ENCODE data around the gene NUDT2. TPM values are rescaled to one million over a fixed set of nuclear protein-coding genes. Genes with fewer than 3 reads are reported as not detected.
"Not testable (repeated sequence)": the region's sequence is repeated elsewhere in the genome, so short reads cannot be mapped to it uniquely, and the experiment has no call there.

Gene NUDT2
- total RNA-seq, 4 donors from 2014 or later, result 9.2 to 29.3 (median 17.8) TPM

DNA sequence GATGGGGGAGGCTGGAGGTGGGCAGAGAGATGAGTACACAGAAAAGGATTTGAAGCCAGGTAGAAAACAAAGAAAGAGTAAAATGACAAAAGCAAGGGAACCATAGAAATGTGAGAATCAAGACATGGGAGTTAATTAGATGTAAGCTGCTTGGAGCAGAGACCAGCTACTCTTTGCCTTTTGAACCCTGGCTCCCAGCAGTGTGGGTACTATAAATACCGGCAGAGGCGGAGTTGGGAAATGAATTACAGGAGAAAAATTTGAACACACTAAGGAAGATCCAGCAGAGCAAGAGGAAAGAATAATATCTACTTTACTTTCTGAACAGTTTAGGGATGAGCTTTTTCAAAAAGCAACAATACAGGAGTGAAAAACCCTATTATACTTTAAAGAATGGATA, 36.8 kb upstream of the NUDT2 start:
- TF ChIP-seq, protein P1, sequence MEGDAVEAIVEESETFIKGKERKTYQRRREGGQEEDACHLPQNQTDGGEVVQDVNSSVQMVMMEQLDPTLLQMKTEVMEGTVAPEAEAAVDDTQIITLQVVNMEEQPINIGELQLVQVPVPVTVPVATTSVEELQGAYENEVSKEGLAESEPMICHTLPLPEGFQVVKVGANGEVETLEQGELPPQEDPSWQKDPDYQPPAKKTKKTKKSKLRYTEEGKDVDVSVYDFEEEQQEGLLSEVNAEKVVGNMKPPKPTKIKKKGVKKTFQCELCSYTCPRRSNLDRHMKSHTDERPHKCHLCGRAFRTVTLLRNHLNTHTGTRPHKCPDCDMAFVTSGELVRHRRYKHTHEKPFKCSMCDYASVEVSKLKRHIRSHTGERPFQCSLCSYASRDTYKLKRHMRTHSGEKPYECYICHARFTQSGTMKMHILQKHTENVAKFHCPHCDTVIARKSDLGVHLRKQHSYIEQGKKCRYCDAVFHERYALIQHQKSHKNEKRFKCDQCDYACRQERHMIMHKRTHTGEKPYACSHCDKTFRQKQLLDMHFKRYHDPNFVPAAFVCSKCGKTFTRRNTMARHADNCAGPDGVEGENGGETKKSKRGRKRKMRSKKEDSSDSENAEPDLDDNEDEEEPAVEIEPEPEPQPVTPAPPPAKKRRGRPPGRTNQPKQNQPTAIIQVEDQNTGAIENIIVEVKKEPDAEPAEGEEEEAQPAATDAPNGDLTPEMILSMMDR (IDR thresholded peaks at IDR 0.05), result no peak

DNA sequence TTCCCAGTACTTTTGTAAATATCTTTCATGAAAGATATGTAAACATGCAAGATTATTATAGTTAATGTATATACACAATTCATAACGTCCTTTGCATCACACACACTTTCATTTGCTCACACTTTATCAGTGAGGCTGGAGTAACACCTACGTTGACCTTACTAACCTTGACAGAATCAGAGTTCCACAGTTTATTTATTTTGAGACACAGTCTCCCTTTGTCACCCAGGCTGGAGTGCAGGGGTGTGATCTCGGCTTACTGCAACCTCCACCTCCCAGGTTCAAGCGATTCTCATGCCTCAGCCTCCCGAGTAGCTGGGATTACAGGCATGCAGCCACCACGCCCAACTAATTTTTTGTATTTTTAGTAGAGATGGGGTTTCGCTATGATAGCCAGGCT, 28.3 kb upstream of the NUDT2 start:
- WGBS, 2 donors, result 86 to 91% methylated on average over 7 of the region's 7 CpGs
- DNase-seq; H3K27me3 ChIP-seq; intact Hi-C loops (cut with DNase I); H3K36me3 ChIP-seq; H3K4me3 ChIP-seq; H3K9me3 ChIP-seq; H3K27ac ChIP-seq; H3K4me1 ChIP-seq: not testable (repeated sequence)

More for the DNA sequence above, 36.8 kb upstream of the NUDT2 start:
- no peaks in the 10 kb centered on the region for H3K36me3 ChIP-seq
- no peak for DNase-seq
- H3K27ac ChIP-seq, result no peak overlapping the region
- H3K27me3 ChIP-seq, result no peaks in the 10 kb centered on the region
- H3K4me3 ChIP-seq, result no peak overlapping the region
- 42 to 76% methylated on average over 2 of the region's 2 CpGs for WGBS, 2 donors
- no peaks in the 10 kb centered on the region for H3K4me1 ChIP-seq
- intact Hi-C loops (cut with DNase I), result no loop called here
- H3K9me3 ChIP-seq, result no peaks in the 10 kb centered on the region

DNA sequence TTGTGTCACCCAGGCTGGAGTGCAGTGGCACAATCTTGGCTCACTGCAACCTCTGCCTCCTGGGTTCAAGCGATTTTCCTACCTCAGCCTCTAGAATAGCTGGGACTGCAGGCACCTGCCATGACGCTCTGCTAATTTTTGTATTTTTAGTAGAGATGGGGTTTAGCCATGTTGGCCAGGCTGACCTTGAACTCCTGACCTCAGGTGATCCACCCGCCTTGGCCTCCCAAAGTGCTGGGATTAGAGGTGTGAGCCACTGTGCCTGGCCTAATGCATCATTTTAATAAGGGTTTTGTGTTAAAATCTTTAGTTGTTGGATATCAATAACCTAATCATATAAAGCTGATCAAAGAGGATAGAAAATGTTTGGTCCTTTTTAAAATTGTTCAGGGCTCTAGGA, 21.1 kb upstream of the NUDT2 start:
- intact Hi-C loops (cut with DNase I); H3K4me3 ChIP-seq; H3K27me3 ChIP-seq; DNase-seq; H3K4me1 ChIP-seq; H3K36me3 ChIP-seq; H3K27ac ChIP-seq; H3K9me3 ChIP-seq: not testable (repeated sequence)
- WGBS, 2 donors, result 100% methylated on average over 2 to 3 of the region's 3 CpGs

DNA sequence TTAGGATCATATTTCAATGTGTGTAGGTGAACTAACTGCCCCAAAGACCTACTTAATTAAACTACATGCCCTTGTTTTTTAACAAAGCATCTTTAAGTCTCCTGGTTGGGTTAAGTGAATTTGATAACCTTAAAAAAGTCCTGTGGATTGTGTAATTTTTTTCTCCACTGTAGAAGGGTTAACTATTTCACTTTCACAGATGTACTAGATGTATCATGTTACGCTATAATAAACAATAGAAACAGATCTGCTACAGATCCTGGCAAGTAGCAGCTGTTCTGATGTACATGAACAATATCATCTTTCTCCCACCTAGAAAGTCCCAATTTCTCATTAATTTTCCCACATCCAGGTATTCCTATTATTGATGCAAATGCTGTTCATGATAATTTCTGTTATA, 19.2 kb upstream of the NUDT2 start:
- 75 to 85% methylated on average over 1 of the region's 1 CpG for WGBS, 2 donors
- H3K27ac ChIP-seq, result no peak overlapping the region

DNA sequence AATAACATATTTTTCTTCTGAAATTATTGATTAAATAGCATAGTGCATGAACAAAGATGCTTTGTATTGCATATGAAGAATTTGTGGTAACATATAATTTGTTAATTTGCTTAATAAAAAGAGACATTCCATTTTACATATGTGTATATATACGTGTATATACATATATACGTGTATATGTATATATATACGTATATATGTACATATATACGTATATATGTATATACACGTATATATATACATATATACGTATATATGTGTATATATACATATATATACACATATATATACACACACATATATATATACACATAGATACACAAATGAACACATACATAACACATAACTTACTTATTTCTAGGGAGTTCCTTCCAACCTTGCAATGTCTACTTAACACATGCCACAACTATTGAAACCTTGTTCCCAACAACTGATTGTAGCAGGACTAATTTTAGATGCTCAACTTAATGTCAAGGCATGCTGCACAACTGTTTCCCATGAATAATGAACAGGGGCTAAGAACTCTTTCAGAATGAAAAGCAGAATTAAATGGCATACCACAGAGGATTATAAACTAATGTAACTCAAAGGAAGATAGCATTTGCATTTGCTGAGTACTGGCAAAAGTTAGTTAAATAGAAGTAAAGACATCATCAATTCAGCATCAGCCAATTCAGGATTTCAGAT, 17.7 kb upstream of the NUDT2 start:
- Histone ChIP-seq H3K4me1 (no peaks in the 10 kb centered on the region), H3K4me3 (no peak overlapping the region), H3K27ac (no peak overlapping the region), H3K27me3 (no peaks in the 10 kb centered on the region), H3K9me3 (no peaks in the 10 kb centered on the region), H3K36me3 (no peaks in the 10 kb centered on the region)
- DNase-seq, result no peak
- 75 to 87% methylated on average over 6 of the region's 6 CpGs for WGBS, 2 donors
- intact Hi-C loops (cut with DNase I), result no loop called here
- TF ChIP-seq, protein P1 (IDR thresholded peaks at IDR 0.05), result no peak
- no peak for TF ChIP-seq POLR2A (IDR thresholded peaks at IDR 0.05)

More for the DNA sequence above, 19.2 kb upstream of the NUDT2 start:
- no peak overlapping the region for H3K4me3 ChIP-seq
- TF ChIP-seq, protein P1 (IDR thresholded peaks at IDR 0.05), result no peak
- TF ChIP-seq POLR2A (IDR thresholded peaks at IDR 0.05), result no peak
- intact Hi-C loops (cut with DNase I), result no loop called here
- DNase-seq, result no peak
- H3K27me3 ChIP-seq, result no peaks in the 10 kb centered on the region
- H3K9me3 ChIP-seq, result no peaks in the 10 kb centered on the region
- H3K4me1 ChIP-seq, result no peaks in the 10 kb centered on the region
- H3K36me3 ChIP-seq, result no peaks in the 10 kb centered on the region

DNA sequence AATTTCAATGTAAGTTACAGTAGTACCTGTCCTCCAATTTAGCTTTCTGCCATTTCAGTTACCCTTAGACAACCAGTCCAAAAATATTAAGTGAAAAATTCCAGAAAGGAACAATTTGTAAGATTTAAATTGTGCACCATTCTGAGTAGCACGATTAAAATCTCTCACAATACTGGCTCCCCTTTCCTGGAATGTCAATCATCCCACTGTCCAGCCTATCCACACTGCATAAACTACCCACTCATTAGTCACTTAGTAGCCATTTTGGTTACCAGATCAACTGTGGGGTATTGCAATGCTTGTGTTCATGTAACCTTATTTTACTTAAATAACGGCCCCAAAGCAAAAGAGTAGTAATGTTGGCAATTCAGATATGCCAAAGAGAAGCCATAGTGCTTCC, 11.9 kb upstream of the NUDT2 start:
- H3K4me3 ChIP-seq, result no peak overlapping the region
- no peak for TF ChIP-seq POLR2A (IDR thresholded peaks at IDR 0.05)
- TF ChIP-seq, protein P1 (IDR thresholded peaks at IDR 0.05), result no peak
- H3K27ac ChIP-seq, result no peak overlapping the region
- no peaks in the 10 kb centered on the region for H3K27me3 ChIP-seq
- 87 to 90% methylated on average over 2 of the region's 2 CpGs for WGBS, 2 donors
- intact Hi-C loops (cut with DNase I), result no loop called here
- DNase-seq, result no peak
- no peaks in the 10 kb centered on the region for H3K36me3 ChIP-seq
- no peaks in the 10 kb centered on the region for H3K4me1 ChIP-seq
- H3K9me3 ChIP-seq, result no peaks in the 10 kb centered on the region
